ENCODE data around the gene CFHR1.
"Not testable (repeated sequence)": the region's sequence is repeated elsewhere in the genome, so short reads cannot be mapped to it uniquely, and the experiment has no call there.

Gene CFHR1

DNA sequence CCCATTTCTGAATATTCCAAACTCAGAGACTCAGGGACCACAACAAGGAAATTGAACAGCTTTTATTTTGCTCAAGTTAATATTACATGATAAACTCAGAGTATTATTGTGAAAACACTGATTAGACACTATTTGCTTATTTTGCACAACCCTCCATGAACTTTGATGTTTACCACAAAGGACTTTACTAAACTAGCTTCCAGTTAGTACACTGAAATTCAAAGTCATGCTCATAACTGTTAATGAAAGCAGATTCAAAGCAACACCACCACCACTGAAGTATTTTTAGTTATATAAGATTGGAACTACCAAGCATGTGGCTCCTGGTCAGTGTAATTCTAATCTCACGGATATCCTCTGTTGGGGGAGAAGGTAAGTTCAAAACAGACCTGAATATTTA, at the start of gene CFHR1:
CFHR1 (plus strand) TSS at position 201 of the 400 bp plus-strand sequence; CDS start at position 315, 114 bp downstream.
- DNase-seq, result not testable (repeated sequence)

DNA sequence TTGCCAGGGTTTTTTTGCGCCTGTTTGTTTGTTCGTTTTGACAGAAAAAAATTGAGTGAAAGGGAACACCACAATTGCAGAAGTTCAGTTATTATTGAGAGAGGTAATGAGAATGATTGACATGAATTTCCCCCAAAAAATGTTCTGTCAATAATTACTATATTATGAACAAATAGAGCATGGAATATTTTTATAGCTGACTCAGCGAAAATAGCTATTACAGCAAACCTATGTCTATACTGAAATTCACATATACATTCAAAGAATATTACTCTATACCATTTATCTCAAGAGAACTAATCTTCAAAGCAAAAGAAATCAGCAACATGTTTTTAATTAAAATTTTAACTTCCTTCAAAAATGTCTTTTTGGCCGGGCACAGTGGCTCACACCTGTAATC, 49.7 kb upstream of the CFHR1 start:
- DNase-seq, result not testable (repeated sequence)

DNA sequence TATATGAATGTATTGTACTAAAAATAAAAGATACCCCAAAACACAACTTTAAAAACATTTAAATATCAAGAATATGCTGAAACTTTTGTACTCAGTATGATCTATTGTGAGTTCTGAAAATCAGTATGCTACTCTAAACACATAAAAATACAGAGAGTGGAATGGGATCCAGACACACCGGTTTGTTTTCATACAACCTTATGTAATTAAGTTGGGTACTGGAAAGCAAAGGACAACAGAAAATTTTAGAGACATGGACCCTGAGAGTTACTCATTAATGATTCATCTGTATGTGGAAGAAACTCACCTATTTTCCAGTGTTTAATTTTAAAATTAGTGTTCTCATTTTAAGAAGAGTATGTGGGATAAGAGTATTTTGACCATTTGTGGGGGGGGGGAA, 45.8 kb upstream of the CFHR1 start:
- DNase-seq, result no peak

DNA sequence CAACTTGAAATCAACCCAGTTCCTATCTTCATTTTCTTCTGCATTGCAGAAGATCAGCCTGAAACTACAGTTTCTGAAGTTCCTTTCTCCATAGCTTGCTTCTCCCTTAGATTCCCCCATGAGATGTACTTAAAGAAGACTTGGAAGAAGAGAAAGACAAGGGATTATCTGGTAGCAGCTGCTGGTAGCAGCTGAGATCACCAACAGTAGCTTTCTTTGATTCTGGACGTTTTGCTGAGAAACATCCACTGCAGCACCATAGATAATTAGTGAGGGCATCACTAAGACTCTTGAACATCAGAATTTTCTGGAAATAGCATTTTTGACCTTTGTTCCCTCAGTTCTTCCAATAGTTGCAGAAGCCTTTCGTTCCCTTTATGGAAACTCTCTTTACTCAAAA, 45.4 kb upstream of the CFHR1 start:
- no peak for DNase-seq

DNA sequence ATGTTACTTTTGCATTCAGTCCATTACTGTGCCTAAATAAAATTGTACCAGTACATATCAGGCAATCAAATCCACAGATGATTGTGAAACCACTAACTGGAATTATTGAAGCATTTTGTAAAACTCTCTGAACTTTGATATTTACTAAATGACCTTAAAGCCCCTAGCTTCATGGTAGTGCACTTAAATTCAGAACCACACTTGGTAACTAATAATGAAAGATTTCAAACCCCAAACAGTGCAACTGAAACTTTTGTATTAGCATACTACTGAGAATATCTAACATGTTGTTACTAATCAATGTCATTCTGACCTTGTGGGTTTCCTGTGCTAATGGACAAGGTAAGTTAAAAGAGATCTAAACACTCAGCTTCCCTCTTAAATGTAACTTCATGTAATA, 44.9 kb upstream of the CFHR1 start, which contains the start of gene CFHR3:
CFHR3 (plus strand) TSS at position 238 of the 400 bp plus-strand sequence; CDS start at position 285, 47 bp downstream.
- no peak for DNase-seq

DNA sequence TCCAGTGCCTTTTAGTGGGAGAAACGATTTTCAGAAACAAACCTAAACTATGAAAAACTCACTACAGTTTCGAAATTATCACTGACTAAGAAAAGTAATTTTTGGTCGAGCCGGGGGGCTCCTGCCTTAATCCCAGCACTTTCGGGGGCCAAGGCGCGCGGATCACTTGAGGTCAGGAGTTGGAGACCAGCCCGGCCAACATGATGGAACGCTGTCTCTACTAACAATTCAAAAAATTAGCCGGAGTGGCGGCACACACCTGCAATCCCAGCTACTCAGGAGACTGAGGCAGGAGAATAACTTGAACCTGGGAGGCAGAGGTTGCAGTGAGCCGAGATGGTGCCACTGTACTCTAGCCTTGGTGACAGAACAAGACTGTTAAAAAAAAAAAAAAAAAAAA, 41.9 kb upstream of the CFHR1 start:
- DNase-seq, result no peak

DNA sequence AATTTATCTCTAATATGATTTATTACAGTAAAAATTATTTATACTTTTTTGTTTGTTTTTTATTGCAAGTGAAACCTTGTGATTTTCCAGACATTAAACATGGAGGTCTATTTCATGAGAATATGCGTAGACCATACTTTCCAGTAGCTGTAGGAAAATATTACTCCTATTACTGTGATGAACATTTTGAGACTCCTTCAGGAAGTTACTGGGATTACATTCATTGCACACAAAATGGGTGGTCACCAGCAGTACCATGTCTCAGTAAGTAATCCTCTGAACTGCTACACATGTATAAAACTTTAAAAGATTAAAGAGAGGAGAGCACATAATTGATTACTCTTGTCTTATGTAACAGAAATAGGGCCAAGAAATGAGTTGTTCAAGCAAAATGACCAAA, 40.4 kb upstream of the CFHR1 start:
- no peak for DNase-seq

DNA sequence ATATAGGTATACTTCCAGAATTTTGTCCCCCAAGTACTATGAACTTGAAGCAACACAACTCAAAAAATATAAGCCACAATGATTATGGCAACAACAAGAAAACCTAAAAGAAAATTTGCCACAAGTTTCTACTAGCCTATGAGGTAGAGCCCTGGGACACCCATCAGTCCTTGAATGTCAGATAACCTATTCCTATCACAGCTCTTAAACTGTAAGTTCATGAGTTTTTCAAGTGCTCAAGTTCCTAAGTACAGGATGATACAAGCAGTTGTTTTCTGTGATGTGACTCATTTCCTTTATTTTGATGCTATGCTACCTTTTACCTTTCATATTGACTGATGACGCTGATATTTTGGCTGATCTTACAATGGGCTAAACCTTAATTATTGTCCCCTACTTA, 28.3 kb upstream of the CFHR1 start:
- not testable (repeated sequence) for DNase-seq

DNA sequence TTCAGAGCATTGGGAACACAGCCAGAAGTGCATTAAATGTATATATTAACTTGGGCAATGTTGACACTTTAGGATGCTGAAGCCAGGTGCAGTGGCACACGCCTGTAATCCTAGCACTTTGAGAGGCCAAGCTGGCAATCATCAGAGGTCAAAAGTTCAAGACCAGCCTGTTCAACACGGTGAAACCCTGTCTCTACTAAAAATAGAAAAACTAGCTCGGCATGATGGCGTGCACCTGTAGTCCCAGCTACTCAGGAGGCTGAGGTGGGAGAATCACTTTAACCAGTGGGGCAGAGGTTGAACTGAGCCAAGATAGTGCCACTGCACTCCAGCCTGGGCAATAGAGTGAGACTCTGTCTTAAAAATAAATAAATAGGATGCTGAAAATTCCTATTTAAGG, 25.4 kb upstream of the CFHR1 start:
- DNase-seq, result not testable (repeated sequence)

DNA sequence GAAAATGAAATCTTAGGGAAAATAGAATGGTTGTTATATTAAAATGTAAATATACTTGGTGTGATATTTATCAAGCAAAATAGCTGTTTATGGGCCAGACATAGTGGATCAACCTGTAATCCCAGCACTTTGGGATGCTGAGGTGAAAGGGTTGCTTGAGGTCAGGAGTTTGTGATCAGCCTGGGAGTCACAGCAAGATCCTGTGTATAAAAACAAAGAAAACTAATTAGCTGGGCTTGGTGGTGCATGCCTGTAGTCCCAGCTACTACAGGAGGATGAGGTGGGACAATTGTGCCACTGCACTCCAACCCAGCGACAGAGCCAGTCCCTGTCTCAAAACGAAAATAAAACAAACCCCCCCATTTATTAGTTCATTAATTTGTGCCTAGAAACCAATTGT, 21.6 kb upstream of the CFHR1 start:
- DNase-seq, result no peak

DNA sequence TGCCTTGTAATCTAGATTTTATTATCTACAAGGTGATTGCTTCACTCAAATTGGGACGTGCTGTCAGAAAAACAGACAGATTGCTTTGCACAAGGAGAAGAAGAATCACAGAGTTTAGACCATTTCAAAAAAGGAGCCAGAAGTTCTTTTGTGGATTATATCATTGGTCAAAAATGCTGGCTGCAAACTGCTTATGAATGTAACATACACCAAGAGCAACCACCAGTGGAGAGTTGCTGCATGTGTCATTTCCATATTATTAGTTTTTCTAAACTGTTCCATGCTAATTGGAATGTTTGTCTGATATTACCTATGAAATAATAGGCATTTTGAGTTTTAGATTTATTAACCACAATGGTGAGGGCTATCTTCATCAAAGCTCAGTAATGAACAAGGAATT, 17.6 kb upstream of the CFHR1 start:
- not testable (repeated sequence) for DNase-seq

DNA sequence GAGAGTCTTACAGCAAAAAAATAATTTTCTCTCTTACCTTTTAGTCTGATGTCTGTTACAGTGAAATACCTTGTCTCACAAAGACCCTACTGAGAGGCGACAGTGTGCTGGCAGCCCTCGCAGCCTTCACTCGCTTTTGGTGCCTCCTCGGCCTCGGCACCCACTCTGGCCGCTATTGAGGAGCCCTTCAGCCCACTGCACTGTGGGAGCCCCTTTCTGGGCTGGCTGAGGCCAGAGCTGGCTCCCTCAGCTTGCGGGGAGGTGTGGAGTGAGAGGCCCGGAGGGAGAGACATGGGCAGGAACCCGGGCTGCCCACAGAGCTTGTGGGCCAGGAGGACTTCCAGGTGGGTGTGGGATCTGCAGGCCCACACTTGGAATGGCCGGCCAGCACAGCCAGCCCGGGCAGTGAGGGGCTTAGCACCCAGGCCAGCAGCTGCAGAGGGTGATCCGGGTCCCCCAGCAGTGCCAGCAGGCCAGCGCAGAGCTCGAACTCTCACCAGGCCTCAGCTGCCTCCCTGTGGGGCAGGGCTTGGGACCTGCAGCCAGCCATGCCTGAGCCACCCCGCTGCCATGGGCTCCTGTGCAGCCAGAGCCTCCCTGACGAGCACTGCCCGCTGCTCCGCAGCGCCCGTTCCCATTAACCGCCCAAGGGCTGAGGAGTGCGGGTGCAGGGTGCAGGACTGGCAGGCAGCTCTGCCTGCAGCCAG, 10.8 kb upstream of the CFHR1 start:
- no peak for DNase-seq

DNA sequence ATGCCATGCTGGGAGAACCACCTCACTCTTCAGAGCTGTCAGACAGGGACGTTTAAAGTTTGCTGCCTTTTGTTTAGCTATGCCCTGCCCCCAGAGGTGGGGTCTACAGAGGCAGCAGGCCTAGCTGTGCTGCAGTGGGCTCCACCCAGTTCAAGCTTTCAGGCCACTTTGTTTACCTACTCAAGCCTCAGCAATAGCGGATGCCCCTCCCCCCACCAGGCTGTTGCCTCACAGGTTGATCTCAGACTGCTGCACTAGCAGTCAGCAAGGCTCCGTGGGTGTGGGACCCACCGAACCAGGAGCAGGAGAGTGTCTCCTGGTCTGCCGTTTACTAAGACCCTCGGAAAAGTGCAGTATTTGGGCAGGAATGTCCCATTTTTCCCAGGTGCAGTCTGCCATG, 2.1 kb upstream of the CFHR1 start:
- DNase-seq, result not testable (repeated sequence)

DNA sequence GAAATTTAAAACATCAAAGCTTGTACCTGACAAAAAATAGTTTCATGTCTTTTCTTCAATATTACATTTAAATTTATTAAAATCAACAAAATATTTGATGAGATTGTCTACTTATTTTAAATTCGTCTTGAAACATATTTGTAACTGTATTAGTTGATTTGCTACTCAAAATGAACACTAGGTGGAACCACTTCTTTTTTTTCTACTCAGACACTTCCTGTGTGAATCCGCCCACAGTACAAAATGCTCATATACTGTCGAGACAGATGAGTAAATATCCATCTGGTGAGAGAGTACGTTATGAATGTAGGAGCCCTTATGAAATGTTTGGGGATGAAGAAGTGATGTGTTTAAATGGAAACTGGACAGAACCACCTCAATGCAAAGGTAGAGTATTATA, 8.3 kb downstream of the CFHR1 start:
- not testable (repeated sequence) for DNase-seq

DNA sequence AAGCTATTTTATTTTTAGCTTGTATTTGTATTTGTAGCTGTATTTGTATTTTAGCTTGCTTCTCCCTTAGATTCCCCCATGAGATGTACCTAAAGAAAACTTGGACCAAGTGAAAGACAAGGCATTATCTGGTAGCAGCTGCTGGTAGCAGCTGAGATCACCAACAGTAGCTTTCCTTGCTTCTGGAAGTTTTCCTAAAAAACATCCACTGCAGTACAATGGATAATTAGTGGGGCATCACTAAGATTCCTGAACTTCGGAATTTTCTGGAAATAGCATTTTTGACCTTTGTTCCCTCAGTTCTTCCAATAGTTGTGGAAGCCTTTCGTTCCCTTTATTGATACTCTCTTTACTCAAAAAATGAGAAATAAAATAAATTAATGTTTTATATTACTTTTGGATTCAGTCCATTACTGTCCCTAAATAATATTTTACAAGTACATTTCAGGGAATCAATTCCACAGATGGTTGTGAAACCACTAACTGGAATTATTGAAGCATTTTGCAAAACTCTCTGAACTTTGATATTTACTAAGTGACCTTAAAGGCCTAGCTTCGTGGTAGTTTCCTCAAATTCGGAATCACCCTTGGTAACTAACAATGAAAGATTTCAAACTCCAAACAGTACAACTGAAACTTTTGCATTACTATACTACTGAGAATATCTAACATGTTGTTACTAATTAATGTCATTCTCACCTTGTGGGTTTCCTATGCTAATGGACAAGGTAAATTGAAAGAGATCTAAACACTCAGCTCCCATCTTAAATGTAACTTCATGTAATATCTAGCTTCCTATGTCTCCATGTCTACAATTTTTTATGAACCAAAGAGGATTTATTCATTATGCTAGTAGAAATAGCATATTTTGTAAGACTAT, 30.3 kb downstream of the CFHR1 start:
- DNase-seq, result not testable (repeated sequence)

DNA sequence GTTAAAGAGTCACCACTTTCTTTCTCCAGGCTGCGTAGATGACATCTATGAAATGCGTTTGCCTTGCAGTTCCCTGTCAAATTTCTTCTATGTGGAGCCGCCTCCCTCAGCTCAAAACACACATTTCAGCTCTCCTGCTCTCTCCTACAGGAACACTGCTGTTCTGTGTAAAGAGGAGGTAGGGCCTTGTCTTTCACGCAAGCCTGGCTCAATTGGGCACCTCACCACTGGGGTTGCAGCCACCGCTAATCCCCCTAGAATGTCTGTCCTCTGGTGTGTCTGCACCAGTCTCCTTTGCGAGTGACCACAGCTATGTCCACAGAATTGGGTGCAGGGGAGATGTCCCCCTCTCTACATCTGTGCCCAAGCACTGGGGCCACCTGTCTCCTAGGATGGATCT, 36.5 kb downstream of the CFHR1 start:
- no peak for DNase-seq

DNA sequence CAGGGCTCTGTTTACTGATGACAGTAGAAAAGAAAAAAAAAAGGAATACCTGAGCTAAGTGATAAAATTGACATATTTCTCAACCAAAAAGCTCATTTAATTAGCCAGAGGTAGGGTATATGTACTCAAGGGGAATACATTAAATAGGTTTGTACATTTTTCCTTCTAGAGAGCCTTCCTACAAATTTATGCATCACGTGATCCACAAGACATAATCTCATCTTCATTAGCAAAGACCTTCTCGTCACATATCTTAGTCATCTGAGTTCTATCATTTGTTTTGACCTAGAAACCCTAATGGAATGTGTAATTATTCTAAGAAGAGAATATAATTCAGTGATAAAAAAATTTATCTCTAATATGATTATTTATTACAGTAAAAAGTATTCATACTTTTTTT, 37.7 kb downstream of the CFHR1 start:
- no peak for DNase-seq

DNA sequence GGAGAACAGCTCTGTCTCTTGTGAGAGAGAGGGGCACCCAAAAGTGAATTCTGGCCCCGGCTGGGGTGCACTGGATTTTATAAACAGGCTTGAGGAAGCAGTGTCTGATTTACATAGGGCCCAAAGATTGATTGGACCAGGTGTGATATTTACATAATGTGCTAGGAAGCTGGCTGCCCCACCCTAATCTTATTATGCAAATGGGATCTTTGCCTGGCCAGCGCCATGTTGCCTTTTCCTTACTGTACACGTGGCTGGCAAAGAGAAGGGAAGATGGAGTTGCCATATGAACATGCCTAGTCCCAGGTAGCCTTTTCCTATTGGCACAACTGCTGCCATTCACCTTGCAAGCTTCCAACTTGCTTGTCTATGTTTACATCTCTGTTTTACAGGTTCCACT, 39.3 kb downstream of the CFHR1 start:
- DNase-seq, result no peak

DNA sequence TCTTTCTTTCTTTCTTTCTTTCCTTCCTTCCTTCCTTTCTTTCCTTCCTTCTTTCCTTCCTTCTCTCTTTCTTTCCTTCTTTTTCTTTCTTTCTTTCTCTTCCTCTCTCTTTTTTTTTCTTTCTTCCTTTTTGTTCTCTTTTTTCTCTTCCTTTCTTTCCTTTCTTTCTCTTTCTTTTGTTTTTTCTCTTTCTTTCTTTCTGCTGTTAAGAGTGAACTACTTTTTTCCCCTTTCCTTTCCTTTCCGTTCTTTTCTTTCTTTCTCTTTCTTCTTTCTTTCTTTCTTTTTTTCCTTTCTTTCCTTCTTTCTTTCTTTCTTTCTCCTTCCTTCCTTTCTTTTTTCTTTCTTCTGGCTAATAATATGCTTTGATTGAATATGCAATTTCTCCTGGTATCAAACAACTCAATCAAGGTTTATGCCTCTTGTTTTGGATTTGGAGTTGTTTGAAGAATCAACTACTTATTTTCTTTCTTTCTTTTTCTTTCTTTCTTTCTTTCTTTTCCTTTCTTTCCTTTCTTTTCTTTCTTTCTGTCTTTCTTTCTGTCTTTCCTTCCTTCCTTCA, 40.9 kb downstream of the CFHR1 start:
- DNase-seq, result no peak

DNA sequence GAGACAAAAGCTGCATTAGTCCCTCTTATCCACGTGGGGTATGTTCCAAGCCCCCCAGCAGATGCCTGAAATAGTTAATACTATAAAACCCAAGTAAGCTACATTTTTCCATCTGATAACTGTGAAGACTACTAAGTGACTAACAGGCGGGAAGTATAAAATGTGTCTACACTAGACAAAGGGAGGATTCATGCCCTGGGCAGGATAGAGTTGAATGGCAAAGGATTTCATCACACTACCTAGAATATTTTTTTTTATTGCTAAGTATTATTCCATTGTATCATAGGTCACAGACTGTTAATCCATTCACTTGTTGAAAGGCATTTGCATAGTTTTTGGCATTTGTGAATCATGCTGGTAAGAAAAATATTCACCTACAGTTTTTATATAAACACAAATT, 41.9 kb downstream of the CFHR1 start:
- DNase-seq, result no peak

DNA sequence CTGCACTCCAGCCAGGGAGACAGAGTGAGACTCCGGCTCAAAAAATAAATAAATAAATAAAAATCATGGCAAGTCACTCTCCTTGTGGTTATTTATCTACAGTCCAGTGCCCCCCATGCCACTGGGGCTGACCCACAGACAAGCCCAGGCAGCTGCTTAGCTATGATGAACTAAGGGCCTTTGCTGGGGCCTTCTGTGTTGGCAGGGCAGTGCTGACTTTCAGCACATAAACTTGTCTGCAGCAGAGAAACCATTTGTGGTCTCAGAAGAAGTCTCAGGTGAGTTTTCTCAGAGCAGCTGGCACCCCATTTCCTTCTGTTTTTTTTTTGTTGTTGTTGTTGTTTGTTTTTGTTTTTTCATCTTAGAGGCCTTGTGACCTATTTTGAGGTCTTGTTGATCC, 47.4 kb downstream of the CFHR1 start:
- DNase-seq, result no peak

DNA sequence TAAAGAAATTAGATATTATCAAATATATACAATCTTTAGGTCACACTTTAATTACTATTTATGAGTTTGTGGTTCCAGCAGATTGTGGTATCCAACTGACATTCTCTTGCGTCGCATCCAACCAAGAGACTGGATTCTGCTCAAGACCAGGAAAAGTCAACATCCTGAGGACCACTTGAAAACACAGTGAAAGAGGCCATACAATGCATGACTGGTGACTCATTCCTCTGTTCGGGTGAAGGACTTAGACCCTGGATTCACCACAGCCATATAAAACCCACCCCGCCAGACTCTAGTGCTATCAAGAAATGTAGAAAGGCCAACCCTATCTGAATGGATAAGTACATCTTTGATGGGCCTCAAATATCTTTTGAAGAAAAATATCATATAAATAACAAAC, 53.9 kb downstream of the CFHR1 start:
- DNase-seq, result no peak

DNA sequence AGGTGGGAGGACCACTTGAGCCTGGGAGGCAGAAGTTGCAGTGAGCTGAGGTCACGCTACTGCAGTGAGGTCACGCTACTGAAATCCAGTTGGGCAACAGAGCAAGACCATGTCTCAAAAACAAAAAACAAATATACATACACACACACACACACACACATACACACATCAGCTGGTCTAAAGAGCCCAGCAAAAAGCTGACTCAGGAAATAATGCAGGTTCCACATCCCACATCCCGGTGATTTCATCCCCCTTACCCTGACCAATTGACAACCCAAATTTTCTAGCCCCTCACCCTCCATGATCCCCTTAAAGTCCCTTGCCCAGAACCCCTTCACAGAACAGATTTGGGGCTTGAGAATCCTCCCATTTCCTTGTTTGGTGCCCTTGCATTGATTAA, 56.4 kb downstream of the CFHR1 start:
- no peak for DNase-seq

DNA sequence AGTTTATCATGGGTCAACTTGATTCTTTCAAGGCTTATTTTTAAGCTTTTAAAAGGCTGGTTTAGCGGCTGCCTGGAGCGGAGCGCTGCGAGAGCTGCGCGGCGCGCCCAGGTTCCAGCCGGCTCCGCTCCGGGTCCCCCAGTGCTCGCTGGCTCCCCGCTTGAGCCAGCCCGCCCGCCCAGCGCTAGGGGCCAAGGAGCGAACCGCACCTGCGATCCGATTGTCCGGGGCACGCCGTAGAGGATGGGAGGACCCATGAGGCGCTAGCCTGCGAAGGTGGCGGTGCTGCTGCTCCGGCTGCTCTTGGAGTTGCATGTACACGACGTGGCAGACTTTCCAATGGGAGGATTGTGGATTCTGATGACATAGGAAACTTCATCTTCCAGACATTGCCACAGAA, 58.4 kb downstream of the CFHR1 start:
- DNase-seq, result no peak

Measured in CD4-positive, alpha-beta T cell treated with Interleukin-21 for 1 hour (primary cell).